Right forelimb (tissue), 1 donor: ENCODE data around the gene HNF4A.

Experiments
- DNase-seq: peaks from one replicate; pipeline ENCODE4 v3.0.0-alpha.2; 2018

The HNF4A gene

GRCh38 chr20:44426879-44427790 is 71.6 kb downstream of the HNF4A start:
- DNase-seq, result no peak

GRCh38 chr20:44427804-44428173 is 72.3 kb downstream of the HNF4A start:
- no peak for DNase-seq

GRCh38 chr20:44428174-44429016 is 72.9 kb downstream of the HNF4A start:
- DNase-seq, result no peak

GRCh38 chr20:44429017-44429339 is 73.5 kb downstream of the HNF4A start:
- DNase-seq, result no peak

GRCh38 chr20:44429419-44430269 is 74.1 kb downstream of the HNF4A start:
- no peak for DNase-seq

GRCh38 chr20:44430270-44431065 is 75.0 kb downstream of the HNF4A start:
- DNase-seq, result no peak

- no peak for DNase-seq
Observed at GRCh38 chr20:44431118-44431501, 75.6 kb downstream of the HNF4A start.

- DNase-seq, result no peak
Observed at GRCh38 chr20:44431502-44432234, 76.2 kb downstream of the HNF4A start.

- DNase-seq, result no peak
Observed at GRCh38 chr20:44432618-44433577, 77.4 kb downstream of the HNF4A start.

- DNase-seq, result no peak
Observed at GRCh38 chr20:44433751-44434538, 78.4 kb downstream of the HNF4A start.

GRCh38 chr20:44435630-44436335 is 80.3 kb downstream of the HNF4A start:
- no peak for DNase-seq

GRCh38 chr20:44436393-44436792 is 80.9 kb downstream of the HNF4A start:
- no peak for DNase-seq

GRCh38 chr20:44437497-44437896 is 82.0 kb downstream of the HNF4A start:
- no peak for DNase-seq

GRCh38 chr20:44438782-44439181 is 83.3 kb downstream of the HNF4A start:
- no peak for DNase-seq

- no peak for DNase-seq
Observed at GRCh38 chr20:44439318-44439717, 83.8 kb downstream of the HNF4A start.

- no peak for DNase-seq
Observed at GRCh38 chr20:44442298-44443070, 87.0 kb downstream of the HNF4A start.

- no peak for DNase-seq
Observed at GRCh38 chr20:44445742-44446710, 90.5 kb downstream of the HNF4A start.
